CD4-positive, CD25-positive, alpha-beta regulatory T cell (primary cell): ENCODE results near the gene DDRGK1. TPM values are rescaled to one million over a fixed set of nuclear protein-coding genes. Genes with fewer than 3 reads are reported as not detected.
"Not testable (repeated sequence)": the region's sequence is repeated elsewhere in the genome, so short reads cannot be mapped to it uniquely, and the experiment has no call there.

ENCODE experiments used
- ATAC-seq, 2 donors: fragments of 150-1000 bp; cut with Tn5 transposase; one replicate each; pipeline ENCODE4 v1.10.0; 2021; ENCODE audit warnings: low read depth in 2 of 2, moderate number of reproducible peaks in 2 of 2, moderate library complexity in 1 of 2
- DNase-seq, 3 donors: peaks; one replicate each; pipeline versions ENCODE4 v3.0.0 to v3.0.0-alpha.2; 2012 to 2022; ENCODE audit warnings: mixed read lengths in 1 of 3
- H3K27ac ChIP-seq: one replicate; pipeline ENCODE4 v1.7.0; 2013; ENCODE audit warnings: mild to moderate bottlenecking, low read length; ENCODE audit not compliant: insufficient read depth, poor library complexity, severe bottlenecking
- H3K27me3 ChIP-seq: one replicate; pipeline ENCODE4 v1.7.0; 2013; ENCODE audit warnings: low read length; ENCODE audit not compliant: control insufficient read depth, insufficient read depth
- H3K36me3 ChIP-seq: one replicate; pipeline ENCODE4 v1.7.0; 2013; ENCODE audit warnings: mild to moderate bottlenecking, low read length, moderate library complexity; ENCODE audit not compliant: control insufficient read depth, insufficient read depth
- H3K4me1 ChIP-seq: 2 replicates; pipeline ENCODE4 v1.7.0; 2013; ENCODE audit warnings: mild to moderate bottlenecking, low read length; ENCODE audit not compliant: insufficient read depth, control insufficient read depth, poor library complexity, severe bottlenecking
- H3K4me3 ChIP-seq: one replicate; pipeline ENCODE4 v1.7.0; 2013; ENCODE audit warnings: low read depth, mild to moderate bottlenecking, low read length, moderate library complexity
- H3K9me3 ChIP-seq, 2 experiments: 1 replicate in 1 of 2; 2 replicates in 1 of 2; pipeline ENCODE4 v1.7.0; 2013; ENCODE audit warnings: low read length in 2 of 2, mild to moderate bottlenecking in 1 of 2, moderate library complexity in 1 of 2; ENCODE audit not compliant: control insufficient read depth in 2 of 2
- H3K27ac Mint-ChIP-seq, 3 donors: one replicate each; pipeline ENCODE4 v1.8.0; 2020 to 2022; ENCODE audit warnings: mild to moderate bottlenecking in 3 of 3, mixed read lengths in 3 of 3, moderate library complexity in 2 of 3
- H3K27me3 Mint-ChIP-seq: one replicate; pipeline ENCODE4 v1.8.0; 2022; ENCODE audit warnings: mild to moderate bottlenecking, mixed read lengths
- H3K36me3 Mint-ChIP-seq: one replicate; pipeline ENCODE4 v1.8.0; 2020; ENCODE audit warnings: mixed read lengths
- H3K4me1 Mint-ChIP-seq, 4 donors: one replicate each; pipeline ENCODE4 v1.8.0; 2020 to 2022; ENCODE audit warnings: mixed read lengths in 4 of 4, mild to moderate bottlenecking in 1 of 4
- H3K4me3 Mint-ChIP-seq, 4 donors: one replicate each; pipeline ENCODE4 v1.8.0; 2020 to 2022; ENCODE audit warnings: mild to moderate bottlenecking in 4 of 4, mixed read lengths in 4 of 4, moderate library complexity in 3 of 4
- H3K9me3 Mint-ChIP-seq, 7 donors: one replicate each; pipeline ENCODE4 v1.8.0; 2020 to 2022; ENCODE audit warnings: mixed read lengths in 7 of 7, mild to moderate bottlenecking in 3 of 7, moderate library complexity in 2 of 7
- polyA plus RNA-seq, 4 donors: library from polyadenylated mRNA; unstranded; fragments of 300-500 nt; fragmentation: Illumina TruSeq; gene quantifications; one replicate each; pipeline ENCODE4 v1.2.3, GENCODE V29; 2021
- total RNA-seq: library from RNA; stranded (reverse); gene quantifications from one replicate; pipeline ENCODE4 v1.2.3, GENCODE V29; 2022

Gene DDRGK1
- total and polyA plus RNA-seq, 5 donors from 2014 or later, result 39.2 to 53.8 (median 45.2) TPM

GRCh38 chr20:3162080-3162611 lies 42.3 kb downstream of the DDRGK1 start:
- H3K4me3 Mint-ChIP-seq, result peak overlapping the region; percentile 15 to 89 (median 55)
- no peak for ATAC-seq
- Histone ChIP-seq H3K4me1 (peaks cover 27% of the 10 kb centered on the region), H3K9me3 (no peaks in the 10 kb centered on the region), H3K27me3 (no peaks in the 10 kb centered on the region), H3K36me3 (no peaks in the 10 kb centered on the region), H3K27ac (no peak overlapping the region), H3K4me3 (no peak overlapping the region)
- H3K27me3 Mint-ChIP-seq, result peaks cover 12% of the 10 kb centered on the region
- DNase-seq, result no peak
- H3K9me3 Mint-ChIP-seq, result no peaks in the 10 kb centered on the region
- H3K36me3 Mint-ChIP-seq, result no peaks in the 10 kb centered on the region
- H3K4me1 Mint-ChIP-seq, result peaks cover 5 to 31% (median 22%) of the 10 kb centered on the region in 4 donors
- H3K27ac Mint-ChIP-seq, result no peak overlapping the region

- Mint-ChIP-seq H3K4me3 (peak overlapping the region; percentile 70 to 89 (median 74)), H3K27ac (peak overlapping the region in 1 of 3 donors; percentile 75)
- H3K27me3 ChIP-seq, result no peaks in the 10 kb centered on the region
Measured at GRCh38 chr20:3161316-3162079, 43.0 kb downstream of the DDRGK1 start.

GRCh38 chr20:3160418-3160817 lies 44.1 kb downstream of the DDRGK1 start:
- Histone ChIP-seq H3K27ac (peak overlapping the region; percentile 89), H3K36me3 (peaks cover under 1% of the 10 kb centered on the region), H3K27me3 (no peaks in the 10 kb centered on the region), H3K4me3 (peak overlapping the region; percentile 99), H3K4me1 (peaks cover 43% of the 10 kb centered on the region), H3K9me3 (no peaks in the 10 kb centered on the region)
- H3K4me1 Mint-ChIP-seq, result peaks cover 18 to 48% (median 37%) of the 10 kb centered on the region in 4 donors
- no peak overlapping the region for H3K27ac Mint-ChIP-seq
- peaks cover 4% of the 10 kb centered on the region for H3K27me3 Mint-ChIP-seq
- no peak for ATAC-seq
- DNase-seq, result no peak
- peak overlapping the region; percentile 63 to 99 (median 82) for H3K4me3 Mint-ChIP-seq
- no peaks in the 10 kb centered on the region for H3K9me3 Mint-ChIP-seq
- H3K36me3 Mint-ChIP-seq, result peaks cover 4% of the 10 kb centered on the region

More at GRCh38 chr20:3161316-3162079, 43.0 kb downstream of the DDRGK1 start:
- ATAC-seq (no peak), DNase-seq (no peak)
- H3K9me3 ChIP-seq, result no peaks in the 10 kb centered on the region
- H3K4me1 Mint-ChIP-seq, result peaks cover 11 to 37% (median 28%) of the 10 kb centered on the region in 4 donors
- H3K4me3 ChIP-seq, result no peak overlapping the region
- peaks cover 33% of the 10 kb centered on the region for H3K4me1 ChIP-seq
- peaks cover 10% of the 10 kb centered on the region for H3K27me3 Mint-ChIP-seq
- peaks cover 1% of the 10 kb centered on the region for H3K36me3 Mint-ChIP-seq
- H3K36me3 ChIP-seq, result no peaks in the 10 kb centered on the region
- H3K27ac ChIP-seq, result no peak overlapping the region
- H3K9me3 Mint-ChIP-seq, result no peaks in the 10 kb centered on the region

GRCh38 chr20:3158968-3159431 lies 45.5 kb downstream of the DDRGK1 start:
- peaks cover 4% of the 10 kb centered on the region for H3K27me3 Mint-ChIP-seq
- no peaks in the 10 kb centered on the region for H3K9me3 ChIP-seq
- H3K27ac ChIP-seq, result peak overlapping the region; percentile 89
- no peaks in the 10 kb centered on the region for H3K27me3 ChIP-seq
- no peaks in the 10 kb centered on the region for H3K9me3 Mint-ChIP-seq
- H3K27ac Mint-ChIP-seq, result peak overlapping the region; percentile 95 to 99 (median 99)
- ATAC-seq (peak in 1 of 2 donors; percentile 6), DNase-seq (peak in 1 of 3 donors; percentile 43)
- H3K4me3 Mint-ChIP-seq, result peak overlapping the region; percentile 85 to 99 (median 96)
- peak overlapping the region; percentile 99 for H3K4me3 ChIP-seq
- peaks cover 45% of the 10 kb centered on the region for H3K4me1 ChIP-seq
- peaks cover 11% of the 10 kb centered on the region for H3K36me3 ChIP-seq
- H3K36me3 Mint-ChIP-seq, result peaks cover 4% of the 10 kb centered on the region
- peaks cover 20 to 56% (median 42%) of the 10 kb centered on the region in 4 donors for H3K4me1 Mint-ChIP-seq

- no peaks in the 10 kb centered on the region for H3K9me3 Mint-ChIP-seq
- Histone ChIP-seq H3K27ac (peak overlapping the region; percentile 89), H3K27me3 (no peaks in the 10 kb centered on the region), H3K4me1 (peaks cover 55% of the 10 kb centered on the region), H3K36me3 (peaks cover 20% of the 10 kb centered on the region), H3K4me3 (peak overlapping the region; percentile 90), H3K9me3 (no peaks in the 10 kb centered on the region)
- H3K27me3 Mint-ChIP-seq, result peaks cover 4% of the 10 kb centered on the region
- DNase-seq (no peak), ATAC-seq (peak in 1 of 2 donors; percentile 14)
- peaks cover 28 to 67% (median 52%) of the 10 kb centered on the region in 4 donors for H3K4me1 Mint-ChIP-seq
- peak overlapping the region; percentile 70 to 99 (median 89) for H3K4me3 Mint-ChIP-seq
- peak overlapping the region; percentile 89 to 99 (median 91) for H3K27ac Mint-ChIP-seq
- peaks cover 4% of the 10 kb centered on the region for H3K36me3 Mint-ChIP-seq
Measured at GRCh38 chr20:3157817-3158216, 46.7 kb downstream of the DDRGK1 start.

- Histone ChIP-seq H3K4me1 (peaks cover 61% of the 10 kb centered on the region), H3K9me3 (no peaks in the 10 kb centered on the region), H3K27me3 (no peaks in the 10 kb centered on the region), H3K36me3 (peaks cover 20% of the 10 kb centered on the region), H3K27ac (peak overlapping the region; percentile 89), H3K4me3 (peak overlapping the region; percentile 90)
- Mint-ChIP-seq H3K27me3 (peaks cover 4% of the 10 kb centered on the region), H3K36me3 (peaks cover 4% of the 10 kb centered on the region), H3K4me1 (peaks cover 28 to 75% (median 55%) of the 10 kb centered on the region in 4 donors), H3K9me3 (no peaks in the 10 kb centered on the region), H3K4me3 (peak overlapping the region; percentile 70 to 99 (median 89)), H3K27ac (peak overlapping the region; percentile 89 to 99 (median 91))
- DNase-seq (peak in 2 of 3 donors; percentile 67 to 89), ATAC-seq (peak; percentile 82 to 93)
Measured at GRCh38 chr20:3156811-3157619, 47.5 kb downstream of the DDRGK1 start.

- peaks cover 23% of the 10 kb centered on the region for H3K36me3 Mint-ChIP-seq
- not testable (repeated sequence) for H3K27me3 Mint-ChIP-seq, H3K27ac ChIP-seq, H3K4me3 ChIP-seq, H3K9me3 Mint-ChIP-seq, ATAC-seq, DNase-seq, H3K9me3 ChIP-seq, H3K27me3 ChIP-seq
- H3K27ac Mint-ChIP-seq, result peak overlapping the region; percentile 56 to 79 (median 65)
- Histone ChIP-seq H3K36me3 (peaks cover 43% of the 10 kb centered on the region), H3K4me1 (peaks cover 53% of the 10 kb centered on the region)
- H3K4me1 Mint-ChIP-seq, result peaks cover 52 to 78% (median 61%) of the 10 kb centered on the region in 4 donors
- H3K4me3 Mint-ChIP-seq, result peak overlapping the region in 2 of 4 donors; percentile 38 to 41
Measured at GRCh38 chr20:3152057-3152644, 52.3 kb downstream of the DDRGK1 start.
